Measurements from ENCODE around the gene TNFRSF4. TPM values are rescaled to one million over a fixed set of nuclear protein-coding genes. Genes with fewer than 3 reads are reported as not detected.
A peak's percentile ranks its signal among the peaks of the same experiment; 100 is the strongest.

Gene TNFRSF4
- total and polyA plus RNA-seq, 4 experiments from 2014 or later, result 13.5 to 75.1 (median 39.3) TPM

DNA sequence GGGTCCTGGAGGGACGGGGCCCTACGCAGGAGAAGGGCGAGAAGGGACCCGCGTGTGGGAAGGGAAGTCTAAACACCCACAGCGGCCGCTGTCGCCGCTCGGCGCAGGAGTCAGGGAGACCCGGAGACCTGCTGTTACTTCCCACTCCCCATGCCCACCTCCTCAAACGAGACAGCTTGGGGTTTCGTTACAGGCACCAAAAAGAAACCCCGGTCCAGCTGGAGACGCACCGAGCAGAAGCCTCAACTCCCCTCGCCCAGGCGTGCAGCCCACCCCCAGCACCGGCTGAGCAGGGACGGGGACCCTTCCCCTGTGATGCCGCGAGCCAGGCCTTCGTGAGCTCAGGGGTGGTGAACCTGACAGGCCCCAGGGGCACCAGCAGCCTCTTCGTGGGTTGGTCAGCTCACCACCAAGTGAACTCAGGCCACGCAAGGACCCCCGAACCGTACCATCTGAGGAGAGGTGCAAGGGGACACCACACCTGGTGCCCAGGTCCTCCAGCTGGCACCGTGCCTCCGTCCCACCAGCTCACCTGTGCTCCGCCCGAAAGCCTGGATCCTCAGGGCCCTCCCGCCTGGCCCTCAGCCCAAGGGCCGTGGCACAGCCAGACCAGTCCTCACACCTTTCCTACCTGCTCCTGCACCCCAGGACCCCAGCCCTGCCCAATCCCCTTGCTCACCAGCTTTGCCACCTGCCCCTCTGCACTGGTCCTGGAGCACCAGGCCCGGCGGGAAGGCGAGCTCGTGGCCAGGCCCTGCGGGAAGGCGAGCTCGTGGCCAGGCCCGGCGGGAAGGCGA is 12.8 kb upstream of the TNFRSF4 start:
- Histone ChIP-seq H3K4me1 (ENCODE audit: insufficient read depth, low read length) (peaks cover 20% of the 10 kb centered on the region), H3K27ac (ENCODE audit: low read depth, low read length) (no peak overlapping the region), H3K36me3 (ENCODE audit: insufficient read depth, low read length) (peaks cover 47% of the 10 kb centered on the region), H3K4me3 (ENCODE audit: low read length in 2 of 2) (no peak overlapping the region), H3K27me3 (ENCODE audit: insufficient read depth, low read length) (no peaks in the 10 kb centered on the region), H3K9me3 (ENCODE audit: control insufficient read depth in 1 of 2, low read length in 2 of 2) (no peaks in the 10 kb centered on the region)
- ChIA-PET POLR2A (ENCODE audit: partially characterized antibody) (interaction anchor here (0.8 to 2.1 kb wide), 3 partner anchors 8 to 12 kb away, joined by 3 to 7 read pairs (median 3); partner anchors contain the start of gene TNFRSF4), CTCF (ENCODE audit: partially characterized antibody) (interaction anchor here (1.3 to 2.3 kb wide), 2 partner anchors 10 to 105 kb away, joined by 3 to 10 read pairs; no protein-coding TSS in a partner anchor)
- Mint-ChIP-seq H3K27ac (no peak overlapping the region), H3K36me3 (peaks cover 23 to 50% of the 10 kb centered on the region in 2 donors), H3K9me3 (peaks cover 0 to 6% (median 0%) of the 10 kb centered on the region in 8 donors), H3K4me1 (peaks cover 14 to 46% (median 28%) of the 10 kb centered on the region in 4 donors), H3K4me3 (no peak overlapping the region), H3K27me3 (no peaks in the 10 kb centered on the region)
- no peak for DNase-seq
- intact Hi-C loops (cut with micrococcal nuclease), result no loop called here

DNA sequence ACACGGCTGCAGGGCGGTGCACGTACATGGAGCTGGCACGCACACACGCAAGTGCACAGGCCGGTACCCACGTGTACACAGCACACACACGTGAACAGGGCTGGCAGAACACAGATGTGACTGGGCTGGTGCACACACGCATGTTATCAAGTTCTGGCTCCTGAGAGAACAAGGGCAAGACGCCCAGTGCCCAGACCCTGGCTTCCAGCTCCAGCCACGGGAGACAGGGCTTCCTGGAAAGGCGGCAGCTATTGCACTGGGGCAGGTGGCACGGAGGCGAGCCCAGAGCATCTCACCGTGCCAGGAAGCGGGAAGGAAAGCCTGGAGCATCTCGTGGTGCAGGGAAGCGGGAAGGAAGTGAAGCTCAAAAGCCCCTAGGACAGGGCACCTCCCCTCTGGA is 12.0 kb upstream of the TNFRSF4 start:
- Mint-ChIP-seq H3K27me3 (no peaks in the 10 kb centered on the region), H3K4me1 (peaks cover 12 to 43% (median 25%) of the 10 kb centered on the region in 4 donors), H3K9me3 (peaks cover 0 to 2% (median 0%) of the 10 kb centered on the region in 8 donors), H3K27ac (peak overlapping the region in 2 of 7 donors; percentile 23 to 35), H3K36me3 (peaks cover 25 to 47% of the 10 kb centered on the region in 2 donors), H3K4me3 (no peak overlapping the region)
- Histone ChIP-seq H3K9me3 (ENCODE audit: control insufficient read depth in 1 of 2, low read length in 2 of 2) (no peaks in the 10 kb centered on the region), H3K4me3 (ENCODE audit: low read length in 2 of 2) (no peak overlapping the region), H3K4me1 (ENCODE audit: insufficient read depth, low read length) (peaks cover 17% of the 10 kb centered on the region), H3K36me3 (ENCODE audit: insufficient read depth, low read length) (peaks cover 47% of the 10 kb centered on the region), H3K27ac (ENCODE audit: low read depth, low read length) (no peak overlapping the region), H3K27me3 (ENCODE audit: insufficient read depth, low read length) (no peaks in the 10 kb centered on the region)
- CTCF ChIA-PET (ENCODE audit: partially characterized antibody), result interaction anchor here (2.3 kb wide), 1 partner anchor 104 kb away, joined by 10 read pairs; no protein-coding TSS in a partner anchor
- intact Hi-C loops (cut with micrococcal nuclease), result no loop called here
- POLR2A ChIA-PET (ENCODE audit: partially characterized antibody), result interaction anchor here (1.1 to 2.1 kb wide), 2 partner anchors 9 to 11 kb away, joined by 3 to 7 read pairs; partner anchors contain the start of gene TNFRSF4
- no peak for DNase-seq

- Mint-ChIP-seq H3K27ac (peak overlapping the region in 2 of 7 donors; percentile 7 to 35), H3K27me3 (no peaks in the 10 kb centered on the region), H3K36me3 (peaks cover 25 to 49% of the 10 kb centered on the region in 2 donors), H3K9me3 (peaks cover 0 to 2% (median 0%) of the 10 kb centered on the region in 8 donors), H3K4me3 (peak overlapping the region in 2 of 8 donors; percentile 43 to 59), H3K4me1 (peaks cover 12 to 42% (median 20%) of the 10 kb centered on the region in 4 donors)
- intact Hi-C loops (cut with micrococcal nuclease), result no loop called here
- ChIA-PET CTCF (ENCODE audit: partially characterized antibody) (no interaction called here), POLR2A (ENCODE audit: partially characterized antibody) (interaction anchor here (2.1 kb wide), 1 partner anchor 11 kb away, joined by 7 read pairs; the partner anchor contains the start of gene TNFRSF4)
- peaks cover 47% of the 10 kb centered on the region for H3K36me3 ChIP-seq (ENCODE audit: insufficient read depth, low read length)
- H3K4me3 ChIP-seq (ENCODE audit: low read length in 2 of 2), result no peak overlapping the region
- no peak overlapping the region for H3K27ac ChIP-seq (ENCODE audit: low read depth, low read length)
- no peak for DNase-seq
- no peaks in the 10 kb centered on the region for H3K9me3 ChIP-seq (ENCODE audit: control insufficient read depth in 1 of 2, low read length in 2 of 2)
- peaks cover 11% of the 10 kb centered on the region for H3K4me1 ChIP-seq (ENCODE audit: insufficient read depth, low read length)
- H3K27me3 ChIP-seq (ENCODE audit: insufficient read depth, low read length), result no peaks in the 10 kb centered on the region
Observed at GRCh38 chr1:1225238-1225845, 11.4 kb upstream of the TNFRSF4 start.

GRCh38 chr1:1223891-1224290 is 9.9 kb upstream of the TNFRSF4 start:
- Mint-ChIP-seq H3K36me3 (peaks cover 20 to 45% of the 10 kb centered on the region in 2 donors), H3K4me3 (peak overlapping the region in 1 of 8 donors; percentile 35), H3K4me1 (peaks cover 12 to 38% (median 21%) of the 10 kb centered on the region in 4 donors), H3K27me3 (no peaks in the 10 kb centered on the region), H3K27ac (peak overlapping the region in 1 of 7 donors; percentile 30), H3K9me3 (peaks cover 0 to 2% (median 0%) of the 10 kb centered on the region in 8 donors)
- H3K27ac ChIP-seq (ENCODE audit: low read depth, low read length), result no peak overlapping the region
- H3K4me3 ChIP-seq (ENCODE audit: low read length in 2 of 2), result no peak overlapping the region
- no peaks in the 10 kb centered on the region for H3K9me3 ChIP-seq (ENCODE audit: control insufficient read depth in 1 of 2, low read length in 2 of 2)
- H3K4me1 ChIP-seq (ENCODE audit: insufficient read depth, low read length), result peaks cover 11% of the 10 kb centered on the region
- no peak for DNase-seq
- CTCF ChIA-PET (ENCODE audit: partially characterized antibody), result no interaction called here
- H3K36me3 ChIP-seq (ENCODE audit: insufficient read depth, low read length), result peaks cover 44% of the 10 kb centered on the region
- intact Hi-C loops (cut with micrococcal nuclease), result no loop called here
- no peaks in the 10 kb centered on the region for H3K27me3 ChIP-seq (ENCODE audit: insufficient read depth, low read length)
- POLR2A ChIA-PET (ENCODE audit: partially characterized antibody), result no interaction called here

DNA sequence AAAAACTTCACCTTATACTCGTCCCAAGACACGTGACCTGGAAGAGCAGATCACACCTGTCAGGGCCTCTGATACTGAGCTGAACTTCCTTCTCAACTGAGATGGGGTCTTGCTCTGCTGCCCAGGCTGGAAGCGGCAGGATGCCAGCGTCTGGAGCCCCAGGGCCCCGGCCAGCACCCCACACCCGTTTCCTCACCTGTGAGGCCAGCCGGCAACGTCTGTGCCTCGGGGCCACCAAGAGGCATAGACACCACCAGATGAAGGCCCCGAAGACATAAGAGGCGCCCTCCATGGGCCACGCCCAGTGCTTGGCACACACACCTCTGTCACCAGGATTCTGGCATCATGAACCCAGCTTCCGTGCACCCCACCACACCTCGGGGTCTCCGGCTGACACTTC is 9.4 kb upstream of the TNFRSF4 start:
- Mint-ChIP-seq H3K27ac (peak overlapping the region in 5 of 7 donors; percentile 14 to 78 (median 50)), H3K4me1 (peaks cover 11 to 37% (median 21%) of the 10 kb centered on the region in 4 donors), H3K36me3 (peaks cover 20 to 44% of the 10 kb centered on the region in 2 donors), H3K4me3 (no peak overlapping the region), H3K9me3 (peaks cover 0 to 2% (median 0%) of the 10 kb centered on the region in 8 donors), H3K27me3 (no peaks in the 10 kb centered on the region)
- no peaks in the 10 kb centered on the region for H3K27me3 ChIP-seq (ENCODE audit: insufficient read depth, low read length)
- no peaks in the 10 kb centered on the region for H3K9me3 ChIP-seq (ENCODE audit: control insufficient read depth in 1 of 2, low read length in 2 of 2)
- DNase-seq, result no peak
- H3K36me3 ChIP-seq (ENCODE audit: insufficient read depth, low read length), result peaks cover 42% of the 10 kb centered on the region
- POLR2A ChIA-PET (ENCODE audit: partially characterized antibody), result no interaction called here
- CTCF ChIA-PET (ENCODE audit: partially characterized antibody), result no interaction called here
- peaks cover 17% of the 10 kb centered on the region for H3K4me1 ChIP-seq (ENCODE audit: insufficient read depth, low read length)
- H3K27ac ChIP-seq (ENCODE audit: low read depth, low read length), result no peak overlapping the region
- no peak overlapping the region for H3K4me3 ChIP-seq (ENCODE audit: low read length in 2 of 2)
- intact Hi-C loops (cut with micrococcal nuclease), result no loop called here

- intact Hi-C loops (cut with micrococcal nuclease), result no loop called here
- H3K4me3 ChIP-seq (ENCODE audit: low read length in 2 of 2), result no peak overlapping the region
- H3K36me3 ChIP-seq (ENCODE audit: insufficient read depth, low read length), result peaks cover 42% of the 10 kb centered on the region
- H3K4me1 ChIP-seq (ENCODE audit: insufficient read depth, low read length), result peaks cover 23% of the 10 kb centered on the region
- H3K9me3 ChIP-seq (ENCODE audit: control insufficient read depth in 1 of 2, low read length in 2 of 2), result no peaks in the 10 kb centered on the region
- H3K27me3 Mint-ChIP-seq, result no peaks in the 10 kb centered on the region
- DNase-seq, result no peak
- H3K4me3 Mint-ChIP-seq, result peak overlapping the region in 1 of 8 donors; percentile 45
- no peaks in the 10 kb centered on the region for H3K27me3 ChIP-seq (ENCODE audit: insufficient read depth, low read length)
- H3K36me3 Mint-ChIP-seq, result peaks cover 20 to 44% of the 10 kb centered on the region in 2 donors
- POLR2A ChIA-PET (ENCODE audit: partially characterized antibody), result no interaction called here
- H3K9me3 Mint-ChIP-seq, result peaks cover 0 to 2% (median 0%) of the 10 kb centered on the region in 8 donors
- no peak overlapping the region for H3K27ac ChIP-seq (ENCODE audit: low read depth, low read length)
- CTCF ChIA-PET (ENCODE audit: partially characterized antibody), result no interaction called here
- peaks cover 12 to 43% (median 24%) of the 10 kb centered on the region in 4 donors for H3K4me1 Mint-ChIP-seq
- peak overlapping the region in 6 of 7 donors; percentile 23 to 78 (median 52) for H3K27ac Mint-ChIP-seq
Observed at GRCh38 chr1:1222575-1223225, 8.7 kb upstream of the TNFRSF4 start.

All from CD4-positive, alpha-beta memory T cell (primary cell).